Astrocyte of the spinal cord (primary cell): ENCODE measurements around the gene MYOG.

Source experiments
- DNase-seq: peaks from one replicate; pipeline ENCODE4 v3.0.0; 2011; ENCODE audit warnings: low read depth, low spot score
- H3K4me3 ChIP-seq: 2 replicates; pipeline ENCODE4 v1.5.1; 2011; ENCODE audit warnings: low read depth, mild to moderate bottlenecking, low read length, moderate library complexity
- in situ Hi-C: cut with HindIII; loops from 2 replicates; pipeline ENCODE4 v1.10.0; 2017; ENCODE audit warnings: low sequenced_read_pairs
- TF ChIP-seq, protein P1 (sequence below): IDR thresholded peaks from 2 replicates; pipeline ENCODE4 v1.5.1; 2012; ENCODE audit warnings: low read depth, mild to moderate bottlenecking, low read length, inconsistent platforms

The MYOG gene

DNA sequence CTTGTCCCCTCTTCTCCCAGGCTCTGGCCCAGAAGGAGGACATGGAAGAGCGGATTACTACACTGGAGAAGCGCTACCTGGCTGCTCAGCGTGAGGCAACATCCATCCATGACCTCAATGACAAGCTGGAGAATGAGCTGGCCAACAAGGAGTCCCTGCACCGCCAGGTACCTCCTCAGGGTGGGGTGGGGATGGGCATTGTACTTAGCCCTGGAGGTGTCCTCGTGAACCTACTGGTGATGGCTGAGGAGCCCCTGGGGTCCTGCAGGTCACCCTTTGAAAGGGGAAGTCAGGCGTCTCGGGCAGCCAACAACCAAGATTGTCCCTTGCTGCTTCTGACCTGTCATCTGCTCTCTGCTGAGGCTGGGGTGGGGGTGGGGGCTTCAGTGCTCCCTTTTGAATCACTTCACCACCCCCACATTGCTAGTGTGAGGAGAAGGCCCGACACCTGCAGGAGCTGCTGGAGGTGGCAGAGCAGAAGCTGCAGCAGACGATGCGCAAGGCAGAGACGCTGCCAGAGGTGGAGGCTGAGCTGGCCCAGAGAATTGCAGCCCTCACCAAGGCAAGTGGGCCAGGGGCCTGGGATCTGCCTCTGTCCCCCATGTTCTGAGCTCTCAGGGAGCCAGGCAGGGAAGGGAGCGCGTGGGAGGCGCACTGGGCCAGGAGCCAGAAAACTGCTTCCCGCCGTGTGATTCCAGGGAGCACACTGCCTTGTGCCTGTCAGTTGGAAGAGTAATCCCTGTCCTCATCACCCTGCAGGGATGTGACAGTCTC is 39.8 kb downstream of the MYOG start:
- in situ Hi-C loops: no loop called here
- no peak for DNase-seq
- H3K4me3 ChIP-seq: no peak overlapping the region
- TF ChIP-seq, protein P1, sequence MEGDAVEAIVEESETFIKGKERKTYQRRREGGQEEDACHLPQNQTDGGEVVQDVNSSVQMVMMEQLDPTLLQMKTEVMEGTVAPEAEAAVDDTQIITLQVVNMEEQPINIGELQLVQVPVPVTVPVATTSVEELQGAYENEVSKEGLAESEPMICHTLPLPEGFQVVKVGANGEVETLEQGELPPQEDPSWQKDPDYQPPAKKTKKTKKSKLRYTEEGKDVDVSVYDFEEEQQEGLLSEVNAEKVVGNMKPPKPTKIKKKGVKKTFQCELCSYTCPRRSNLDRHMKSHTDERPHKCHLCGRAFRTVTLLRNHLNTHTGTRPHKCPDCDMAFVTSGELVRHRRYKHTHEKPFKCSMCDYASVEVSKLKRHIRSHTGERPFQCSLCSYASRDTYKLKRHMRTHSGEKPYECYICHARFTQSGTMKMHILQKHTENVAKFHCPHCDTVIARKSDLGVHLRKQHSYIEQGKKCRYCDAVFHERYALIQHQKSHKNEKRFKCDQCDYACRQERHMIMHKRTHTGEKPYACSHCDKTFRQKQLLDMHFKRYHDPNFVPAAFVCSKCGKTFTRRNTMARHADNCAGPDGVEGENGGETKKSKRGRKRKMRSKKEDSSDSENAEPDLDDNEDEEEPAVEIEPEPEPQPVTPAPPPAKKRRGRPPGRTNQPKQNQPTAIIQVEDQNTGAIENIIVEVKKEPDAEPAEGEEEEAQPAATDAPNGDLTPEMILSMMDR: no peak

DNA sequence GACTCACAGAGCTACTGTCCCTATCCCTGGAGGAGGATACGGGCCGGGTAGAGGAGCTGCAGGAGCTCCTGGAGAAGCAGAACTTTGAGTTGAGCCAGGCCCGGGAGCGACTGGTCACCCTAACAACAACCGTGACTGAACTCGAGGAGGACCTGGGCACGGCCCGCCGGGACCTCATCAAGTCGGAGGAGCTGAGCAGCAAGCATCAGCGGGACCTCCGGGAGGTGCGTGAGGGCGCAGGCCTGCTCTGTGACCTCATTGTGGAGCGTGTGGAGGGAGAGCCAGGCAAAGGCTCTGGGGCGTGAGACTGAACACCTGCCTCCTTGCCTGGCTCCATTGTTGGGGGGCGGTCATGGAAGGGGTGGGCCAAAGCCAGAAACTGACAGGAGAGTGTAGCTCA is 40.5 kb downstream of the MYOG start:
- no peak overlapping the region for H3K4me3 ChIP-seq
- DNase-seq: no peak
- in situ Hi-C loops: no loop called here
- TF ChIP-seq, protein P1: no peak

DNA sequence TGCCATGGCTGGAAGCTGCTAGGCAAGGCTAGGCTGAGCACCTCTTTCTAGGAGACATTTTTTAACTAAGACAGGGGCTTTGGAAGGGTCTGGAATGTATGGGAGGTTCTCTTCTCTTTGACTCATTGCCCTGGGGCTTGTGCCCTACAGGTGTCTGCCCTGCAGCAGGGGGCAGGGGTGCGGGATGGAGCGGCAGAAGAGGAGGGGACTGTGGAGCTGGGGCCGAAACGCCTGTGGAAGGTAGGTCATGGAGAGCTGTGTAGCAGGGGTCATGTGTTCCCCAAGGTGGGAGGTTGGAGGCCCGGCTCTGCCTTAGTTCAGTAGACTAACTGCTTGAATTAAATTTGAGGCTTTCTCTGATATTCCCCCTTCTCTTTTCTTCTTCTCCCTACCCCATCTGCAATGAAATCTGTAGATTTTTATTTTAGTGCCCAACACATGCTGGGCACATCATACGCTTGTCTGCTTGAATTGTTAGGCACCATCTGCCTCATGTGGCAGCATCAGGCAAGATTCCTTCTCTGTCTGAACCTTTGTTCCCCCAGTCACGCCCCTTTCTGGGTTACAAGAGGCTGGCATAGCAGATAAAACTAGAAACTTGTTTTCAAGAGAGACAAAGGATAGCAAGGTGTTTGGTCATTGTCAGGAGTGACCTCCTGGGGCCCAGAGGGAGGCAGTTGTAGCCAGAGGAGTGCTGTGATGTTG is 41.1 kb downstream of the MYOG start:
- H3K4me3 ChIP-seq: no peak overlapping the region
- TF ChIP-seq, protein P1: no peak
- in situ Hi-C loops: no loop called here
- no peak for DNase-seq

DNA sequence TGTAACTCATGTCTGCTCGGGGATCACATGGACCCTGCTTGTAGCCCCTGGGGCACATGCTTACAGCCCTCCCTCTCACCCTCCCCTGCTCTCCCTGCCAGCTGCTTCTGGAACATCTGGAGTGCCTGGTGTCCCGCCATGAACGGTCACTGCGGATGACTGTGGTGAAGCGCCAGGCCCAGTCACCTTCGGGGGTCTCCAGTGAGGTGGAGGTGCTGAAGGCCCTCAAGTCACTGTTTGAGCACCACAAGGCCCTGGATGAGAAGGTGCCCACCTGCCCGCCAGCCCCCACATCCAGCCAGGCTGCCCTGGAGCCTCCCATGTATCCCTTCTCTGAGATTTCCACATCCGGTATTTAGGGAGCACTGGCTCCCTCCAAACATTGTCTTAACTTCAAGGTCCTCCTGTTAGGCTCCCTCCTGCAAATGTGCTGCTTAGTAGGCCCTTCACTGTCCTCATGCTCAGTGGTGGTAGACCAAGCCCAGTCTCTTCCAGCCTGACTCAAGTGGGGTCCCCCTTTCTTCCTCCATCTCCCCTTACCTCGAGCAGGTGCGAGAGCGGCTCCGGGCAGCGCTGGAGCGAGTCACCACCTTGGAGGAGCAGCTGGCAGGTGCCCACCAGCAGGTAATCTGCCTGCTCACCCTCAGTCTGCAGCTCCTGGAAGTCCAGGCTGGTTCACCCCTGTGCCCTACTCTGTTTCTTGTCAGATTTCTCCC is 41.8 kb downstream of the MYOG start:
- no peak overlapping the region for H3K4me3 ChIP-seq
- no peak for DNase-seq
- in situ Hi-C loops: no loop called here
- TF ChIP-seq, protein P1: no peak

DNA sequence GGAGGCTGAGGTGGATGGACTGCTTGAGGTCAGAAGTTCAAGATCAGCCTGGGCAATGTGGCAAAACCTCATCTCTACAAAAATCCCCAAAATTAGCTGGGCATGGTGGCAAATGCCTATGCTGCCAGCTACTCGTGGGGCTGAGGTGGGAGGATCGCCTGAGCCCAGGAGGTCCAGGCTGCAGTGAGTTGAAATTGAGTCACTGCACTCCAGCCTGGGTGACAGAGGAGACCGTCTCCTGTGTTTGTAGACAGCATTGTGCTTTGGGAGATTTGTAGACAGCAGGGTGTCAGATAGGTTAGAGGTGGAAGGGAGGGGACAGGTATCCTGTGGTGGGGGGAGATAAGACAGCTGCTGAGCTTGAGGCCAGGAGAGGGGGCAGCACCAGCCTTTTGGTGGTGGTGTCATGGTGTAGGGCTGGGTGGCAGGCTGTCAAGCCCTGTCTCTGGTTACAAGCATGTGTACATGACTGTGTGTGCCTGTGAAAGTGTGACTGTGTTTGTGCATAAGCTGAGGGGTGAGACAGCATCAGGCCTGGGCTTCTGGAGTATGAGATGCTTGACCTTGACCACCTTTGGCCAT is 44.4 kb downstream of the MYOG start:
- H3K4me3 ChIP-seq: no peak overlapping the region
- TF ChIP-seq, protein P1: no peak
- in situ Hi-C loops: no loop called here
- DNase-seq: no peak

DNA sequence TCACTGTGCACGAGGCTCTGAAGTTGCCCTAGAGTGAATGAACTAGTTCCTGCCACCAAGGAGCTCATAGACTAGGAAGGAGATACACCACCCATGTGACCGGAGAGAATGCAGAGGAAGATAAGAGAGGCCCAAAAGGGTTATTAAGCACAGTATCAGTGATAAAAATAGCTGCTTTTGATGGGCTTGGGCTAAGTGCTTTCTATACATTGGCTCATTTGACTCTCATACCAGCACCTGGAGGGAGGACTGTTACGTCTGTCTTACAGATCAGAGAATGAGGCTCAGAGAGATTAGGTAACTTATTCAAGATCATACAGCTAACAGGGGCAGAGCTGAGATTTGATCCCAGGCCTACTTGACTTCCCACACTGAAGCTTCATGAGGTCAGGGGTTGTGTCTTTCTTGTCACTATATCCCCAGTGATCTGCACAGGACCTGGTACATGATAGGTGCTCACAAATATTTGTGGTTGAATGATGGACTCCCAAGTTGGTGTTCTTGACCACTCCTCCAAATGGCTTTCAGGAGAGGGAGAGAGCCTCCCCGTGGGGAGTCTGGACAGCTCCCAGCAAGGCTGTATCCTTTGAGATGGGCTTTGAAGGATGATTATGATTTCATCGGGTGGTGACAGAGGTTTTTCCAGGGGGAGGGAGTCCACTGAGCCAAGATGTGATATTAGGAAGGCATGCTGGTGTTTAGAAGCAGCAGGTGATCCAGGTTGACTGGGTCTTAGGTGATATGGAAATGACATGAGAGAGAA is 45.1 kb downstream of the MYOG start:
- TF ChIP-seq, protein P1: no peak

More for the DNA sequence above, 45.1 kb downstream of the MYOG start:
- DNase-seq: no peak
- in situ Hi-C loops: no loop called here
- H3K4me3 ChIP-seq: no peak overlapping the region
